HepG2 (cell line): ENCODE data around the gene GPT2. TPM values are rescaled to one million over a fixed set of nuclear protein-coding genes. Genes with fewer than 3 reads are reported as not detected.

Source experiments
- ARHGAP35 ChIP-seq: sonication (generic); formaldehyde crosslinking; IDR thresholded peaks from 2 replicates; pipeline ENCODE4 v1.9.0; 2022; ENCODE audit warnings: mild to moderate bottlenecking, inconsistent platforms, moderate library complexity, missing genetic modification reagents, borderline replicate concordance
- BCL6 ChIP-seq: IDR thresholded peaks from 2 replicates; pipeline ENCODE4 v1.6.1; 2016; ENCODE audit warnings: missing genetic modification reagents, missing compliant biosample characterization
- CHD2 ChIP-seq: IDR thresholded peaks from 2 replicates; pipeline ENCODE4 v1.6.1; 2011; ENCODE audit warnings: low read depth, low read length, improper control_type of control experiment
- ETV5 ChIP-seq: IDR thresholded peaks from 2 replicates; pipeline ENCODE4 v1.6.1; 2018; ENCODE audit warnings: missing biosample characterization, missing genetic modification reagents, inconsistent platforms, borderline replicate concordance
- FOXA3 ChIP-seq: IDR thresholded peaks from 2 replicates; pipeline ENCODE4 v1.6.1; 2016; ENCODE audit warnings: missing genetic modification reagents, missing compliant biosample characterization
- KDM4B ChIP-seq: sonication (generic); formaldehyde crosslinking; IDR thresholded peaks from 2 replicates; pipeline ENCODE4 v1.4.0; 2020; ENCODE audit warnings: missing genetic modification reagents
- KLF13 ChIP-seq: sonication (generic); formaldehyde crosslinking; IDR thresholded peaks from 2 replicates; pipeline ENCODE4 v1.4.0; 2020; ENCODE audit warnings: mild to moderate bottlenecking, missing genetic modification reagents
- MIER2 ChIP-seq: IDR thresholded peaks from 2 replicates; pipeline ENCODE4 v1.6.1; 2016; ENCODE audit warnings: missing biosample characterization, missing genetic modification reagents
- PLRG1 ChIP-seq: fragments of 450-650 bp; conservative IDR thresholded peaks from 2 replicates; pipeline ENCODE4 v1.6.1; 2016
- PTBP1 ChIP-seq: fragments of 200-400 bp; formaldehyde crosslinking; IDR thresholded peaks from 2 replicates; pipeline ENCODE4 v1.6.1; 2018; ENCODE audit warnings: low read length, low read depth; ENCODE audit not compliant: poor library complexity, severe bottlenecking
- RAD21 ChIP-seq: fragments of 450-650 bp; formaldehyde crosslinking; IDR thresholded peaks from 2 replicates; pipeline ENCODE4 v1.5.0; 2020; ENCODE audit warnings: mild to moderate bottlenecking
- RBM39 ChIP-seq: fragments of 200-400 bp; formaldehyde crosslinking; IDR thresholded peaks from one replicate; pipeline ENCODE4 v1.6.1; 2018; ENCODE audit warnings: antibody characterized with exemption, mild to moderate bottlenecking, low read depth, low read length; ENCODE audit not compliant: poor library complexity, severe bottlenecking
- SAP130 ChIP-seq: IDR thresholded peaks from 2 replicates; pipeline ENCODE4 v1.6.1; 2016; ENCODE audit warnings: low read depth
- SRSF1 ChIP-seq: fragments of 200-400 bp; formaldehyde crosslinking; optimal IDR thresholded peaks from 2 replicates; pipeline ENCODE3; 2017; ENCODE audit warnings: mild to moderate bottlenecking, low read depth, low read length, moderate library complexity
- ZNF225 ChIP-seq: sonication (generic); formaldehyde crosslinking; IDR thresholded peaks from 2 replicates; pipeline ENCODE4 v1.4.0; 2020; ENCODE audit warnings: mild to moderate bottlenecking, missing genetic modification reagents
- ZNF446 ChIP-seq: sonication (generic); formaldehyde crosslinking; IDR thresholded peaks from 2 replicates; pipeline ENCODE4 v1.5.0; 2020; ENCODE audit warnings: mild to moderate bottlenecking, missing genetic modification reagents
- ZNF567 ChIP-seq: sonication (generic); formaldehyde crosslinking; IDR thresholded peaks from 2 replicates; pipeline ENCODE4 v1.8.1; 2023; ENCODE audit warnings: mild to moderate bottlenecking, missing genetic modification reagents, borderline replicate concordance
- ZNF589 ChIP-seq: sonication (generic); formaldehyde crosslinking; conservative IDR thresholded peaks from 2 replicates; pipeline ENCODE4 v1.8.0; 2022; ENCODE audit warnings: mild to moderate bottlenecking, moderate library complexity, missing genetic modification reagents
- polyA plus RNA-seq, 8 experiments: library from polyadenylated mRNA; depleted of rRNA in 3 of 8; stranded (reverse) in 7 of 8; unstranded in 1 of 8; fragments of >200 nt; fragmentation: Illumina TruSeq in 4 of 8; extraction: Trizol in 4 of 8; gene quantifications; 2 replicates each; pipeline versions ENCODE4 v1.2.1 to v1.2.3, GENCODE V29; 2011 to 2016; ENCODE audit warnings: low read depth in 4 of 8, missing spikeins in 1 of 8, mixed read lengths in 1 of 8; ENCODE audit not compliant: insufficient read depth in 1 of 8
- total RNA-seq, 5 experiments: library from RNA; depleted of rRNA; stranded (reverse); fragments of >200 nt; fragmentation: Illumina TruSeq; extraction: Trizol; gene quantifications; 2 replicates each; pipeline ENCODE4 v1.2.3, GENCODE V29; 2016; ENCODE audit warnings: low read depth in 1 of 5
- TF ChIP-seq, protein P1 (sequence below): sonication (generic); formaldehyde crosslinking; IDR thresholded peaks from 2 replicates; pipeline ENCODE4 v1.4.0; 2020; ENCODE audit warnings: missing genetic modification reagents
- TF ChIP-seq, protein P2 (sequence below): sonication (generic); formaldehyde crosslinking; IDR thresholded peaks from 2 replicates; pipeline ENCODE4 v1.9.0; 2022; ENCODE audit warnings: missing genetic modification reagents, mild to moderate bottlenecking, borderline replicate concordance
- TF ChIP-seq, protein P3 (sequence below): sonication (generic); formaldehyde crosslinking; IDR thresholded peaks from 2 replicates; pipeline ENCODE4 v1.4.0; 2020; ENCODE audit warnings: low read depth, mild to moderate bottlenecking, missing genetic modification reagents
- TF ChIP-seq, protein P4 (sequence below): sonication (generic); formaldehyde crosslinking; IDR thresholded peaks from 2 replicates; pipeline ENCODE4 v1.4.0; 2020; ENCODE audit warnings: missing genetic modification reagents
- TF ChIP-seq, protein P5 (sequence below): sonication (generic); formaldehyde crosslinking; IDR thresholded peaks from 2 replicates; pipeline ENCODE4 v1.8.0; 2022; ENCODE audit warnings: low read depth, missing genetic modification reagents

The GPT2 gene
- total and polyA plus RNA-seq, 2 of the 13 experiments (the other 11 are each of a cell fraction or from before 2014, with no cell fraction given): 138 to 267 TPM

DNA sequence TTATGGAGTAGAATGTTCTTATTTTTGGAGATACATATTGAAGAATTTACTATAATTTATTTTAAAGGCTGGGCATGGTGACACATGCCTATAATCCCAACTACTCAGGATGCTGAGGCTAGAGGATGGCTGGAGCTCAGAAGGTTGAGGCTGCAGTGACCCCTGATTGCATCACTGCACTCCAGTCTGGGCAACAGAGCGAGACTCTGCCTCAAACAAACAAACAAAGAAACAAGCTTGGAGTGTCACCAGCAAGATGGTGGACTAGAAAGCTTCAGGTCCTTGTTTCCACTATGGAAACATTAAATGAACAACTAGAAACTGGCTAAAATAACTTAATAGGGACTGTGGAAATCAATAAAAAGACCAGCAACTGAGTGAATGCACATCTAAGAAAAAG is 17.9 kb upstream of the GPT2 start (continued):
- TF ChIP-seq, protein P1, sequence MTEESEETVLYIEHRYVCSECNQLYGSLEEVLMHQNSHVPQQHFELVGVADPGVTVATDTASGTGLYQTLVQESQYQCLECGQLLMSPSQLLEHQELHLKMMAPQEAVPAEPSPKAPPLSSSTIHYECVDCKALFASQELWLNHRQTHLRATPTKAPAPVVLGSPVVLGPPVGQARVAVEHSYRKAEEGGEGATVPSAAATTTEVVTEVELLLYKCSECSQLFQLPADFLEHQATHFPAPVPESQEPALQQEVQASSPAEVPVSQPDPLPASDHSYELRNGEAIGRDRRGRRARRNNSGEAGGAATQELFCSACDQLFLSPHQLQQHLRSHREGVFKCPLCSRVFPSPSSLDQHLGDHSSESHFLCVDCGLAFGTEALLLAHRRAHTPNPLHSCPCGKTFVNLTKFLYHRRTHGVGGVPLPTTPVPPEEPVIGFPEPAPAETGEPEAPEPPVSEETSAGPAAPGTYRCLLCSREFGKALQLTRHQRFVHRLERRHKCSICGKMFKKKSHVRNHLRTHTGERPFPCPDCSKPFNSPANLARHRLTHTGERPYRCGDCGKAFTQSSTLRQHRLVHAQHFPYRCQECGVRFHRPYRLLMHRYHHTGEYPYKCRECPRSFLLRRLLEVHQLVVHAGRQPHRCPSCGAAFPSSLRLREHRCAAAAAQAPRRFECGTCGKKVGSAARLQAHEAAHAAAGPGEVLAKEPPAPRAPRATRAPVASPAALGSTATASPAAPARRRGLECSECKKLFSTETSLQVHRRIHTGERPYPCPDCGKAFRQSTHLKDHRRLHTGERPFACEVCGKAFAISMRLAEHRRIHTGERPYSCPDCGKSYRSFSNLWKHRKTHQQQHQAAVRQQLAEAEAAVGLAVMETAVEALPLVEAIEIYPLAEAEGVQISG: peak; percentile 31; the same call in 1 of the 2 replicates
- TF ChIP-seq BCL6 (CRISPR knock-in tag): peak; percentile 77
- TF ChIP-seq PLRG1: no peak
- no peak for TF ChIP-seq RBM39
- no peak for TF ChIP-seq ZNF446 (CRISPR knock-in tag)
- TF ChIP-seq MIER2 (CRISPR knock-in tag): no peak
- TF ChIP-seq ZNF567: no peak
- no peak for TF ChIP-seq KLF13 (CRISPR knock-in tag)
- no peak for TF ChIP-seq ARHGAP35 (CRISPR knock-in tag)
- TF ChIP-seq RAD21 (CRISPR knock-in tag): no peak
- no peak for TF ChIP-seq ETV5
- peak; percentile 41; the same call in 1 of the 2 replicates for TF ChIP-seq SAP130 (CRISPR knock-in tag)
- 0 out of 2 replicates have a peak, but pooled peaks have one; percentile 33 for TF ChIP-seq KDM4B
- TF ChIP-seq, protein P2, sequence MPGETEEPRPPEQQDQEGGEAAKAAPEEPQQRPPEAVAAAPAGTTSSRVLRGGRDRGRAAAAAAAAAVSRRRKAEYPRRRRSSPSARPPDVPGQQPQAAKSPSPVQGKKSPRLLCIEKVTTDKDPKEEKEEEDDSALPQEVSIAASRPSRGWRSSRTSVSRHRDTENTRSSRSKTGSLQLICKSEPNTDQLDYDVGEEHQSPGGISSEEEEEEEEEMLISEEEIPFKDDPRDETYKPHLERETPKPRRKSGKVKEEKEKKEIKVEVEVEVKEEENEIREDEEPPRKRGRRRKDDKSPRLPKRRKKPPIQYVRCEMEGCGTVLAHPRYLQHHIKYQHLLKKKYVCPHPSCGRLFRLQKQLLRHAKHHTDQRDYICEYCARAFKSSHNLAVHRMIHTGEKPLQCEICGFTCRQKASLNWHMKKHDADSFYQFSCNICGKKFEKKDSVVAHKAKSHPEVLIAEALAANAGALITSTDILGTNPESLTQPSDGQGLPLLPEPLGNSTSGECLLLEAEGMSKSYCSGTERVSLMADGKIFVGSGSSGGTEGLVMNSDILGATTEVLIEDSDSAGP (CRISPR knock-in tag): no peak
- TF ChIP-seq PTBP1: no peak
- TF ChIP-seq, protein P3, sequence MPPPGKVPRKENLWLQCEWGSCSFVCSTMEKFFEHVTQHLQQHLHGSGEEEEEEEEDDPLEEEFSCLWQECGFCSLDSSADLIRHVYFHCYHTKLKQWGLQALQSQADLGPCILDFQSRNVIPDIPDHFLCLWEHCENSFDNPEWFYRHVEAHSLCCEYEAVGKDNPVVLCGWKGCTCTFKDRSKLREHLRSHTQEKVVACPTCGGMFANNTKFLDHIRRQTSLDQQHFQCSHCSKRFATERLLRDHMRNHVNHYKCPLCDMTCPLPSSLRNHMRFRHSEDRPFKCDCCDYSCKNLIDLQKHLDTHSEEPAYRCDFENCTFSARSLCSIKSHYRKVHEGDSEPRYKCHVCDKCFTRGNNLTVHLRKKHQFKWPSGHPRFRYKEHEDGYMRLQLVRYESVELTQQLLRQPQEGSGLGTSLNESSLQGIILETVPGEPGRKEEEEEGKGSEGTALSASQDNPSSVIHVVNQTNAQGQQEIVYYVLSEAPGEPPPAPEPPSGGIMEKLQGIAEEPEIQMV (CRISPR knock-in tag): no peak
- TF ChIP-seq, protein P4, sequence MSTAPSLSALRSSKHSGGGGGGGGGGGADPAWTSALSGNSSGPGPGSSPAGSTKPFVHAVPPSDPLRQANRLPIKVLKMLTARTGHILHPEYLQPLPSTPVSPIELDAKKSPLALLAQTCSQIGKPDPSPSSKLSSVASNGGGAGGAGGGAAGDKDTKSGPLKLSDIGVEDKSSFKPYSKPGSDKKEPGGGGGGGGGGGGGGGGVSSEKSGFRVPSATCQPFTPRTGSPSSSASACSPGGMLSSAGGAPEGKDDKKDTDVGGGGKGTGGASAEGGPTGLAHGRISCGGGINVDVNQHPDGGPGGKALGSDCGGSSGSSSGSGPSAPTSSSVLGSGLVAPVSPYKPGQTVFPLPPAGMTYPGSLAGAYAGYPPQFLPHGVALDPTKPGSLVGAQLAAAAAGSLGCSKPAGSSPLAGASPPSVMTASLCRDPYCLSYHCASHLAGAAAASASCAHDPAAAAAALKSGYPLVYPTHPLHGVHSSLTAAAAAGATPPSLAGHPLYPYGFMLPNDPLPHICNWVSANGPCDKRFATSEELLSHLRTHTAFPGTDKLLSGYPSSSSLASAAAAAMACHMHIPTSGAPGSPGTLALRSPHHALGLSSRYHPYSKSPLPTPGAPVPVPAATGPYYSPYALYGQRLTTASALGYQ (CRISPR knock-in tag): no peak
- TF ChIP-seq ZNF589 (CRISPR knock-in tag): no peak
- peak; percentile 78; the same call in 1 of the 2 replicates for TF ChIP-seq FOXA3 (CRISPR knock-in tag)
- TF ChIP-seq SRSF1: no peak
- TF ChIP-seq CHD2: no peak
- TF ChIP-seq, protein P5, sequence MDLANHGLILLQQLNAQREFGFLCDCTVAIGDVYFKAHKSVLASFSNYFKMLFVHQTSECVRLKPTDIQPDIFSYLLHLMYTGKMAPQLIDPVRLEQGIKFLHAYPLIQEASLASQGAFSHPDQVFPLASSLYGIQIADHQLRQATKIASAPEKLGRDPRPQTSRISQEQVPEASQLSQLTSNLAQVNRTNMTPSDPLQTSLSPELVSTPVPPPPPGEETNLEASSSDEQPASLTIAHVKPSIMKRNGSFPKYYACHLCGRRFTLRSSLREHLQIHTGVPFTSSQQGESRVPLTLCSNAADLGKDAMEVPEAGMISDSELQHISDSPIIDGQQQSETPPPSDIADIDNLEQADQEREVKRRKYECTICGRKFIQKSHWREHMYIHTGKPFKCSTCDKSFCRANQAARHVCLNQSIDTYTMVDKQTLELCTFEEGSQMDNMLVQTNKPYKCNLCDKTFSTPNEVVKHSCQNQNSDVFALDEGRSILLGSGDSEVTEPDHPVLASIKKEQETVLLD (CRISPR knock-in tag): no peak
- no peak for TF ChIP-seq ZNF225 (CRISPR knock-in tag)
